GM12891 (cell line): ENCODE results near the gene NUP93.

Source experiments
- DNase-seq: peaks from one replicate; pipeline ENCODE4 v3.0.0; 2011; ENCODE audit warnings: low spot score; ENCODE audit not compliant: insufficient read length
- FAIRE-seq: peaks from 2 replicates; lab custom pipeline; 2011; peaks lifted over from hg19 to GRCh38; lab: Jason Lieb, UNC
- PAX5 ChIP-seq: IDR thresholded peaks from 2 replicates; pipeline ENCODE4 v1.6.1; 2011; ENCODE audit warnings: low read length, moderate library complexity, mild to moderate bottlenecking; ENCODE audit not compliant: insufficient read depth, severe bottlenecking
- POLR2A ChIP-seq: IDR thresholded peaks from 2 replicates; pipeline ENCODE4 v1.6.1; 2011; ENCODE audit warnings: low read depth, low read length, control low read depth
- POLR2AphosphoS5 ChIP-seq: IDR thresholded peaks from 2 replicates; pipeline ENCODE4 v1.6.1; 2011; ENCODE audit warnings: low read depth, low read length, control low read depth
- POU2F2 ChIP-seq: IDR thresholded peaks from 2 replicates; pipeline ENCODE4 v1.6.1; 2011; ENCODE audit warnings: low read depth, mild to moderate bottlenecking, control low read depth, low read length, moderate library complexity
- SPI1 ChIP-seq: IDR thresholded peaks from 2 replicates; pipeline ENCODE4 v1.6.1; 2011; ENCODE audit warnings: low read depth, low read length, control low read depth
- TAF1 ChIP-seq: IDR thresholded peaks from 2 replicates; pipeline ENCODE4 v1.6.1; 2011; ENCODE audit warnings: low read depth, low read length, control low read depth

NUP93 gene

GRCh38 chr16:56758930-56759329 is 29.0 kb downstream of the NUP93 start:
- no peak for FAIRE-seq

GRCh38 chr16:56763291-56763916 is 33.5 kb downstream of the NUP93 start:
- TF ChIP-seq POU2F2 = no peak
- TF ChIP-seq POLR2A = no peak
- no peak for TF ChIP-seq PAX5
- TF ChIP-seq POLR2AphosphoS5 = no peak
- no peak for TF ChIP-seq TAF1
- no peak for TF ChIP-seq SPI1
- DNase-seq = no peak
- peak; percentile 16 for FAIRE-seq

More at GRCh38 chr16:56758930-56759329, 29.0 kb downstream of the NUP93 start:
- DNase-seq = no peak
- no peak for TF ChIP-seq POU2F2
- TF ChIP-seq PAX5 = no peak
- TF ChIP-seq POLR2A = no peak
- no peak for TF ChIP-seq TAF1
- no peak for TF ChIP-seq SPI1
- no peak for TF ChIP-seq POLR2AphosphoS5

GRCh38 chr16:56764835-56765234 is 34.9 kb downstream of the NUP93 start:
- FAIRE-seq = no peak
- TF ChIP-seq TAF1 (no peak), SPI1 (no peak), PAX5 (no peak), POLR2A (no peak), POLR2AphosphoS5 (no peak), POU2F2 (no peak)
- DNase-seq = no peak

GRCh38 chr16:56765949-56766348 is 36.0 kb downstream of the NUP93 start:
- TF ChIP-seq TAF1 (no peak), POU2F2 (no peak), POLR2AphosphoS5 (no peak), SPI1 (no peak), POLR2A (no peak), PAX5 (no peak)

GRCh38 chr16:56767024-56767423 is 37.1 kb downstream of the NUP93 start:
- no peak for DNase-seq
- no peak for TF ChIP-seq SPI1
- TF ChIP-seq PAX5 = no peak
- no peak for TF ChIP-seq POU2F2
- no peak for TF ChIP-seq TAF1
- no peak for TF ChIP-seq POLR2AphosphoS5
- no peak for TF ChIP-seq POLR2A
- FAIRE-seq = no peak

More at GRCh38 chr16:56765949-56766348, 36.0 kb downstream of the NUP93 start:
- DNase-seq = no peak
- FAIRE-seq = no peak

- FAIRE-seq (no peak), DNase-seq (no peak)
- no peak for TF ChIP-seq POLR2A
- TF ChIP-seq SPI1 = no peak
- TF ChIP-seq TAF1 = no peak
- no peak for TF ChIP-seq PAX5
- no peak for TF ChIP-seq POLR2AphosphoS5
- no peak for TF ChIP-seq POU2F2
These were observed 39.7 kb downstream of the NUP93 start for GRCh38 chr16:56769677-56770076.

- no peak for TF ChIP-seq TAF1
- TF ChIP-seq POLR2AphosphoS5 = no peak
- no peak for TF ChIP-seq POLR2A
- TF ChIP-seq PAX5 = no peak
- no peak for TF ChIP-seq SPI1
- TF ChIP-seq POU2F2 = no peak
- FAIRE-seq (no peak), DNase-seq (no peak)
These were observed 41.8 kb downstream of the NUP93 start for GRCh38 chr16:56771558-56772279.

GRCh38 chr16:56773532-56773931 is 43.6 kb downstream of the NUP93 start:
- no peak for DNase-seq
- no peak for TF ChIP-seq PAX5
- no peak for TF ChIP-seq POLR2AphosphoS5
- TF ChIP-seq TAF1 = no peak
- no peak for TF ChIP-seq POU2F2
- TF ChIP-seq POLR2A = no peak
- TF ChIP-seq SPI1 = no peak
- no peak for FAIRE-seq

GRCh38 chr16:56774016-56774680 is 44.2 kb downstream of the NUP93 start:
- DNase-seq (no peak), FAIRE-seq (no peak)
- no peak for TF ChIP-seq PAX5
- TF ChIP-seq SPI1 = no peak

- TF ChIP-seq POU2F2 = no peak
- TF ChIP-seq PAX5 = no peak
- TF ChIP-seq POLR2A = no peak
- TF ChIP-seq TAF1 = no peak
- no peak for TF ChIP-seq POLR2AphosphoS5
- no peak for TF ChIP-seq SPI1
These were observed 45.2 kb downstream of the NUP93 start for GRCh38 chr16:56775162-56775561.

More at GRCh38 chr16:56775162-56775561, 45.2 kb downstream of the NUP93 start:
- FAIRE-seq = no peak
- DNase-seq = no peak
